Neuronal stem cell (in vitro differentiated cells): ENCODE data around the gene RNF166.

Experiments used
- DNase-seq: peaks from one replicate; pipeline ENCODE4 v3.0.0-alpha.2; 2013; ENCODE audit warnings: low spot score
- H2AFZ ChIP-seq: one replicate; pipeline ENCODE4 v1.6.1; 2013; ENCODE audit warnings: mild to moderate bottlenecking, low read length, inconsistent platforms
- H2AK5ac ChIP-seq: 2 replicates; pipeline ENCODE4 v1.6.1; 2013; ENCODE audit warnings: low read depth, mild to moderate bottlenecking, inconsistent platforms, low read length, moderate library complexity, mixed read lengths
- H2BK120ac ChIP-seq: 2 replicates; pipeline ENCODE4 v1.6.1; 2013; ENCODE audit warnings: low read depth, mild to moderate bottlenecking, inconsistent platforms, low read length, moderate library complexity, mixed read lengths
- H2BK12ac ChIP-seq: one replicate; pipeline ENCODE4 v1.6.1; 2013; ENCODE audit warnings: low read length, inconsistent platforms
- H2BK15ac ChIP-seq: 2 replicates; pipeline ENCODE4 v1.6.1; 2013; ENCODE audit warnings: mild to moderate bottlenecking, low read length, inconsistent platforms, mixed read lengths
- H2BK5ac ChIP-seq: one replicate; pipeline ENCODE4 v1.6.1; 2013; ENCODE audit warnings: inconsistent platforms, mild to moderate bottlenecking, low read length, moderate library complexity
- H3K14ac ChIP-seq: one replicate; pipeline ENCODE4 v1.6.1; 2013; ENCODE audit warnings: low read length, inconsistent platforms
- H3K18ac ChIP-seq: 2 replicates; pipeline ENCODE4 v1.6.1; 2013; ENCODE audit warnings: low read length, inconsistent platforms
- H3K23ac ChIP-seq: 2 replicates; pipeline ENCODE4 v1.6.1; 2013; ENCODE audit warnings: low read depth, mild to moderate bottlenecking, mixed read lengths, low read length, inconsistent platforms; ENCODE audit not compliant: poor library complexity
- H3K27ac ChIP-seq: replicated peaks from 3 replicates; pipeline ENCODE4 v1.5.1; 2013; ENCODE audit warnings: low read length, inconsistent platforms
- H3K27me3 ChIP-seq, 3 experiments: 2 replicates each; pipeline ENCODE4 v1.6.1; 2013; ENCODE audit warnings: low read length in 3 of 3, mild to moderate bottlenecking in 2 of 3, inconsistent platforms in 1 of 3, low read depth in 1 of 3, mixed read lengths in 1 of 3, moderate library complexity in 1 of 3; ENCODE audit not compliant: control insufficient read depth in 3 of 3, insufficient read depth in 3 of 3
- H3K36me3 ChIP-seq, 2 donors: replicated peaks in 1 of 2; 2 replicates each; pipeline ENCODE4 v1.6.1; 2013; ENCODE audit warnings: low read length in 2 of 2; ENCODE audit not compliant: control insufficient read depth in 2 of 2, insufficient read depth in 2 of 2
- H3K4ac ChIP-seq: 2 replicates; pipeline ENCODE4 v1.6.1; 2013; ENCODE audit warnings: inconsistent platforms, mild to moderate bottlenecking, low read length, moderate library complexity
- H3K4me1 ChIP-seq, 2 donors: 1 replicate in 1 of 2; 2 replicates in 1 of 2; pipeline ENCODE4 v1.6.1; 2013; ENCODE audit warnings: low read length in 2 of 2, low read depth in 1 of 2; ENCODE audit not compliant: control insufficient read depth in 2 of 2, insufficient read depth in 1 of 2
- H3K4me2 ChIP-seq: one replicate; pipeline ENCODE4 v1.6.1; 2013; ENCODE audit warnings: mild to moderate bottlenecking, low read length, inconsistent platforms; ENCODE audit not compliant: insufficient read depth, poor library complexity, severe bottlenecking
- H3K4me3 ChIP-seq, 2 donors: 2 replicates each; pipeline ENCODE4 v1.5.1; 2013; ENCODE audit warnings: low read length in 2 of 2, mild to moderate bottlenecking in 2 of 2, inconsistent platforms in 1 of 2, moderate library complexity in 1 of 2
- H3K79me1 ChIP-seq: one replicate; pipeline ENCODE4 v1.6.1; 2013; ENCODE audit warnings: low read depth, mild to moderate bottlenecking, inconsistent platforms, low read length, moderate library complexity
- H3K9ac ChIP-seq: one replicate; pipeline ENCODE4 v1.6.1; 2013; ENCODE audit warnings: mild to moderate bottlenecking, low read depth, low read length, inconsistent platforms; ENCODE audit not compliant: poor library complexity
- H3K9me3 ChIP-seq, 2 donors: replicated peaks in 1 of 2; 2 replicates each; pipeline versions ENCODE3 to v1.6.1; 2013; ENCODE audit warnings: low read length in 2 of 2, mild to moderate bottlenecking in 2 of 2, inconsistent platforms in 1 of 2, low read depth in 1 of 2, mixed read lengths in 1 of 2, moderate library complexity in 1 of 2; ENCODE audit not compliant: control insufficient read depth in 2 of 2, insufficient read depth in 1 of 2
- H4K8ac ChIP-seq: one replicate; pipeline ENCODE4 v1.6.1; 2013; ENCODE audit warnings: low read depth, mild to moderate bottlenecking, inconsistent platforms, low read length, moderate library complexity
- H4K91ac ChIP-seq: one replicate; pipeline ENCODE4 v1.6.1; 2013; ENCODE audit warnings: low read length, low read depth, mild to moderate bottlenecking, inconsistent platforms; ENCODE audit not compliant: poor library complexity
- WGBS, 2 donors: extraction: QIAGEN DNeasy Blood & Tissue Kit; methylation state at CpG; one replicate each; pipeline ENCODE4 v1.1.7; 2013; ENCODE audit warnings: missing lambda C conversion rate in 2 of 2, mixed read lengths in 1 of 2; ENCODE audit not compliant: insufficient read length in 2 of 2, insufficient replicate concordance in 1 of 2; ENCODE audit errors: extremely low coverage in 2 of 2; 5-methylcytosine and 5-hydroxymethylcytosine counted together

The RNF166 gene

GRCh38 chr16:88719933-88720296, 13.7 kb upstream of the RNF166 start:
- H3K36me3 ChIP-seq = peaks cover 22 to 46% of the 10 kb centered on the region in 2 donors
- H3K4me3 ChIP-seq = no peak overlapping the region
- H3K18ac ChIP-seq = no peak overlapping the region
- H4K8ac ChIP-seq = no peak overlapping the region
- no peaks in the 10 kb centered on the region for H3K4me1 ChIP-seq
- WGBS, 2 donors = no CpG with 5 or more reads among the region's 19 CpGs
- H3K14ac ChIP-seq = no peak overlapping the region
- H2AFZ ChIP-seq = no peak overlapping the region
- no peak overlapping the region for H3K4me2 ChIP-seq
- peaks cover 7% of the 10 kb centered on the region for H3K79me1 ChIP-seq
- no peak overlapping the region for H3K27ac ChIP-seq
- H3K9ac ChIP-seq = peak overlapping the region; percentile 60
- no peak overlapping the region for H2BK12ac ChIP-seq
- no peaks in the 10 kb centered on the region for H3K27me3 ChIP-seq
- H3K9me3 ChIP-seq = no peaks in the 10 kb centered on the region
- peak overlapping the region; percentile 48 for H2BK5ac ChIP-seq
- H2BK120ac ChIP-seq = no peak overlapping the region
- no peak overlapping the region for H4K91ac ChIP-seq
- no peak overlapping the region for H2AK5ac ChIP-seq
- no peak overlapping the region for H2BK15ac ChIP-seq
- H3K4ac ChIP-seq = no peak overlapping the region
- no peak overlapping the region for H3K23ac ChIP-seq
- DNase-seq = no peak

GRCh38 chr16:88719267-88719932, 13.2 kb upstream of the RNF166 start:
- no peak for DNase-seq
- WGBS, 2 donors = no CpG with 5 or more reads among the region's 29 CpGs
- Histone ChIP-seq H3K14ac (no peak overlapping the region), H2BK120ac (no peak overlapping the region), H2AK5ac (no peak overlapping the region), H4K8ac (no peak overlapping the region), H4K91ac (no peak overlapping the region), H3K27me3 (no peaks in the 10 kb centered on the region), H3K4me2 (no peak overlapping the region), H3K9ac (no peak overlapping the region), H3K4me3 (no peak overlapping the region), H3K79me1 (peaks cover 7% of the 10 kb centered on the region), H3K4ac (no peak overlapping the region), H3K27ac (no peak overlapping the region), H3K23ac (no peak overlapping the region), H2AFZ (no peak overlapping the region), H3K36me3 (peaks cover 23 to 50% of the 10 kb centered on the region in 2 donors), H3K9me3 (no peaks in the 10 kb centered on the region), H2BK5ac (peak overlapping the region; percentile 48), H3K4me1 (no peaks in the 10 kb centered on the region), H3K18ac (no peak overlapping the region), H2BK12ac (no peak overlapping the region), H2BK15ac (no peak overlapping the region)

GRCh38 chr16:88718178-88718577, 12.0 kb upstream of the RNF166 start:
- Histone ChIP-seq H3K14ac (no peak overlapping the region), H3K79me1 (peaks cover 7% of the 10 kb centered on the region), H2BK5ac (no peak overlapping the region), H2BK12ac (no peak overlapping the region), H2AFZ (no peak overlapping the region), H2BK15ac (no peak overlapping the region), H3K4ac (no peak overlapping the region), H3K4me2 (no peak overlapping the region), H3K36me3 (peaks cover 23 to 56% of the 10 kb centered on the region in 2 donors), H2BK120ac (no peak overlapping the region), H3K27me3 (no peaks in the 10 kb centered on the region), H3K9ac (no peak overlapping the region), H2AK5ac (no peak overlapping the region), H4K91ac (no peak overlapping the region), H3K9me3 (no peaks in the 10 kb centered on the region), H3K4me1 (no peaks in the 10 kb centered on the region), H3K23ac (no peak overlapping the region), H4K8ac (no peak overlapping the region), H3K4me3 (no peak overlapping the region), H3K18ac (no peak overlapping the region), H3K27ac (no peak overlapping the region)
- WGBS, 2 donors = no CpG with 5 or more reads among the region's 11 CpGs
- no peak for DNase-seq

GRCh38 chr16:88716601-88717001, 10.4 kb upstream of the RNF166 start:
- peak overlapping the region; percentile 50 for H3K9ac ChIP-seq
- DNase-seq = no peak
- no peak overlapping the region for H2AFZ ChIP-seq
- no peak overlapping the region for H3K27ac ChIP-seq
- H4K8ac ChIP-seq = no peak overlapping the region
- H2BK5ac ChIP-seq = no peak overlapping the region
- no peak overlapping the region for H2AK5ac ChIP-seq
- no peak overlapping the region for H4K91ac ChIP-seq
- peaks cover 4% of the 10 kb centered on the region for H3K79me1 ChIP-seq
- no peaks in the 10 kb centered on the region for H3K4me1 ChIP-seq
- H3K36me3 ChIP-seq = peaks cover 23 to 56% of the 10 kb centered on the region in 2 donors
- peak overlapping the region; percentile 35 for H3K23ac ChIP-seq
- no peaks in the 10 kb centered on the region for H3K9me3 ChIP-seq
- no CpG with 5 or more reads among the region's 21 CpGs for WGBS, 2 donors
- H2BK120ac ChIP-seq = no peak overlapping the region
- H3K27me3 ChIP-seq = no peaks in the 10 kb centered on the region
- H3K4me3 ChIP-seq = no peak overlapping the region
- H3K18ac ChIP-seq = no peak overlapping the region
- H3K4me2 ChIP-seq = no peak overlapping the region
- H3K14ac ChIP-seq = no peak overlapping the region
- H2BK12ac ChIP-seq = no peak overlapping the region
- no peak overlapping the region for H3K4ac ChIP-seq
- H2BK15ac ChIP-seq = no peak overlapping the region
